Posterior vena cava (tissue), 2 donors: ENCODE results near the gene CCER1. TPM values are rescaled to one million over a fixed set of nuclear protein-coding genes. Genes with fewer than 3 reads are reported as not detected.
A peak's percentile ranks its signal among the peaks of the same experiment; 100 is the strongest.

Source experiments
- DNase-seq: peaks from one replicate; pipeline ENCODE4 v3.0.0-alpha.2; 2020; ENCODE audit warnings: low spot score
- intact Hi-C, 2 donors: fragments of 100-400 bp; cut with DNase I; formaldehyde crosslinking; loops; one replicate each; pipeline versions ENCODE4 v1.14.1 to v1.14.2; 2022 to 2023
- total RNA-seq, 2 donors: library from RNA; stranded (reverse); fragmentation: NEBNext Ultra II Directional; extraction: Animal tissue kit (Norgen Biotek cat#: 25700); gene quantifications; one replicate each; pipeline ENCODE4 v1.2.1, GENCODE V29; 2021
- donor health status: DM: yes; HTN: yes; CAD: no.
- donor health status: DM: yes; HTN: yes; CAD: no.

Gene CCER1
- total RNA-seq, 2 donors from 2014 or later = not detected

DNA sequence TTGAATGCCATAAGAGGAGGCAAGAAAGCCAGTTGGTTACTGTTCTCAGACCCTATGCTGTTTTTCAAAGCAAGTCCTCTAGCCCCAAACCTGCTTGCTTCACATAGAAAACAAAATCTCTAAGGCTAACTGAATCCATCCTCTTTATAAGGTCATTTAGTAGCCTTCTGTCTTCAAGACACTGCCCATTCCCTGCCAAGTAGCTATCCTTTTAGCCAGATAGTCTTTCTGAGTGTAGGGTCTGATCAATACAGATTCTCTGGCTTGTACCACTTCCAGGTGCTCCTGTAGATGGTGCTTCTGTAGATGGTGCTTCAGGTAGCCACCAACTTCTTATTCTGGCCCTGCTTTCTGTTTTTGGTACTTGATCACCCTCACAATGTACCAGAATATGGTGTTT, 15.9 kb upstream of the CCER1 start:
- intact Hi-C loops = loop anchor here (10.0 kb wide), 1 partner anchor 384 kb away; no protein-coding TSS in a partner anchor
- no peak for DNase-seq

DNA sequence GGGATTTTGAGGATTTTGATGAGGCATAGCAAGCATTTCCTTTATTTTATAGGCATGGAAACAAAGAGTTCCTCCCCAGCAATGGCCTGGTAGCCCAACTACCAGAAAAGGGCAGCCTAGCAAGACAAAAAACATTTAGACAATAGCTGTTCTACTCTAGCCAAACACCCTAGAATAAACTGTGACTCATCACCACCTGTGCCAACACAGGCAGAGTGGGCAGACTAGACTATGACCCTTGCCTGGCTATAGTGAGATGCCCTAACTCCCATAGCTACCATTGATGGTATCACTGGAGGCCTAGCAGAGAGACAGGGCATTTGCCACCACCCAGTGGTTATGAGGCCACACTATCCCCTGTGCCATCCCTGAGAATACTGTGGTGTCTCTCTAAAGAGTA, 15.5 kb upstream of the CCER1 start:
- no peak for DNase-seq
- intact Hi-C loops = loop anchor here (10.0 kb wide), 1 partner anchor 384 kb away; no protein-coding TSS in a partner anchor

DNA sequence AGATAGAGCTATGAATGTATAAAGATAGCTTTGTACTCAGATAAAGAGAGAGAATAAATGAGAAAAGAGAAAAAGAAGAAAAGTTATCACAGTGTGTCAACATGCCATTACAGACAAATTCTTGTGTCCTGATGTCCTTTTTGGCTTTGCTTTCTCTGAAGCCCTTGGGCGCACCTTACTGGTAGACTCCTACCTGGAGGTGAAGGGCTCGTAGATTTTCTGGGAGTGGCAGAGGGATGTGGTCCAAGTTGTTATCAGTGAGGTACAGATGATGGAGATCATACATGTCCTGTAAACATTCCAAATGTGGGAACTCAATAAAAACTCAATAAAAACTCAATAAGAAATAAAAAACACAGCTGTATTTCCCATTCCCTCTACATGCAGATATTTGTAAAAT, 14.9 kb upstream of the CCER1 start:
- intact Hi-C loops = loop anchor here (10.0 kb wide), 1 partner anchor 385 kb away; no protein-coding TSS in a partner anchor
- no peak for DNase-seq

GRCh38 chr12:90969346-90969745, 14.4 kb upstream of the CCER1 start:
- no peak for DNase-seq
- intact Hi-C loops = no loop called here

GRCh38 chr12:90965204-90965603, 10.2 kb upstream of the CCER1 start:
- DNase-seq = no peak
- intact Hi-C loops = no loop called here

DNA sequence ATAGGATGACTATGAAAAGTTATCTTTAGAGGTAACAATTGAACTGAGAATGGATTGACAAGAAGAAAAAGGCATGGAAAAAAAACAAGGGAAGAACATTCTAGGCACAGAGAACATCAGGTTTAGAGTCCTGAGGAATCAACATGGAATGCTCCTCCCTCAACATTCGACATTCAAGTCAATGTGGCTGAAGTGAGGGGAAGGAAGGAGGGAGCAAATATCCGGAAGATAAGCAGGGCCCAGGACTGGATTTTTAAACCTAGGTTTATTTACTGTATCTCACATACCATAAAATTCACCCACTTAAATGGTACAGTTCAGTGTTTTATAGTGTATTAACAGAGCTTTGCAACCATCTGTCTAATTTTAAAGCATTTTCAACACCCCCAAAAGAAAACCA, 9.6 kb upstream of the CCER1 start:
- DNase-seq = no peak
- intact Hi-C loops = no loop called here

GRCh38 chr12:90963946-90964345, 9.0 kb upstream of the CCER1 start:
- intact Hi-C loops = no loop called here
- no peak for DNase-seq

GRCh38 chr12:90961154-90961553, 6.2 kb upstream of the CCER1 start:
- no peak for DNase-seq
- intact Hi-C loops = no loop called here

GRCh38 chr12:90959538-90960139, 4.7 kb upstream of the CCER1 start:
- intact Hi-C loops = loop anchor here in 1 of 2 donors (5.0 kb wide), 1 partner anchor 658 kb away; no protein-coding TSS in a partner anchor
- no peak for DNase-seq

- intact Hi-C loops = loop anchor here in 1 of 2 donors (5.0 kb wide), 1 partner anchor 658 kb away; no protein-coding TSS in a partner anchor
Observed at GRCh38 chr12:90959032-90959431, 4.1 kb upstream of the CCER1 start.

GRCh38 chr12:90958347-90958746, 3.4 kb upstream of the CCER1 start:
- DNase-seq = no peak
- intact Hi-C loops = loop anchor here in 1 of 2 donors (5.0 kb wide), 1 partner anchor 659 kb away; no protein-coding TSS in a partner anchor

More at GRCh38 chr12:90959032-90959431, 4.1 kb upstream of the CCER1 start:
- no peak for DNase-seq

DNA sequence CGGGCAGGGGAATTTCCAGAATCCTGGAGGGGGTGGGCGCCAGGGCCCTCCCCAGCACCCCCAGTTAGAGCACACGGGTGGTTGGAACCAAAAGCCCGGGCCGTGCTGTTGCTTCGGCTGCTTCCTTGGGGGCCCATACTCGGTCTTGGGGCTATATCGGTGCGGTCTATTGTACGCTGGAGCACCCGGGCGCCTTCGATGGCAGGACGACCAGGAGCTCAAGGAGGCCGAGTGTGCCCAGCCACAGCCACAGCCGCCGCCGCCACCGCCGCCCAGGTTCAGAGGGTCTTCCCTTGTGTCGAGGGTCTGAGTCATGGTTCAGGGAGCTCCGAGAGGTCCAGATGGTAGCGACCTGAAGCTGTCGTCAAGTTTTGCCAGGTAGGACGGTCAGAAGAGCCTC, 548 bp downstream of the CCER1 start:
- intact Hi-C loops = no loop called here
- DNase-seq = no peak

DNA sequence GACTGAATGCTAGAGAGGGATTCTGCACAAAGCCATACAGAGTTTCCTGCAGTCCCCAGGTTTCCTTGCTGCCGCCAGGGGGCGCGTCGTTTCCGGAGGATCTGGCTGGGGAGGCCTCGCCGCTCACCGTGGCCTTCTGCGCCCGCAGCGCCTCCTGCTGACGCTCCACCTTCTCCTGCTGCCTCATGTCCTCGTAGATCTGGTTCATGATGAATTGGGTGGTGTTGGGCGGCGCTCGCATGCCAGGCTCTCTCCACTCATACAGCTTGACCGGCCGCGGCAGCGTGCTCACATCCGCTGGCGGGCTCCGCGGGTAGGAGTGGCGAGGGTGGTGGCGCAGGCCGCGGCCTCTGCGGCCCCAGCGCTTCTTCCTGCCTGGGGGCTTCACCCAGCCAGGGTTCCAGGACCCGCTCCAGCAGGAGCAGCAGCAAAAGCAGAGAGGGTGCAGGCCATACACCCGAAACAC, 987 bp downstream of the CCER1 start:
- peak; percentile 77 for DNase-seq
- intact Hi-C loops = no loop called here

- intact Hi-C loops = no loop called here
- no peak for DNase-seq
Observed at GRCh38 chr12:90951432-90952105, 3.4 kb downstream of the CCER1 start.

DNA sequence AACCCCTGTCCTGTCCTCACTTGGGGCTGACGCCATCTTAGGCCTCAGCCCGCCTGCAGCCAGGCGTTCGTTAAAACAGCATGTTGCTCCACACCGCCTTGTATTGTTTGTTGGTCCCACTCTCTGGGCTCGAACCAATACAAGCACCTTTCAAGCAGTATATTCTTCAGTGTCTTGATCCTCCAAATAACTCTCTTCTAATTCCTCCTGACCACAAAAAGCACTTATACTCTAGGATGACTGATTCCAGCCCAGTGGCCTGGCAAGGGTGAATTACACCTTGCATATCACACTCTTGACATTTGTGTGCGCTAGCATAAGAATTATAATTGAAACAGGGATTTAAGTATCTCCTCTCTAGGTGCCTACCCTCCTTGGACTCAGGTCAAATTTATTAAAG, 7.1 kb downstream of the CCER1 start:
- intact Hi-C loops = no loop called here
- no peak for DNase-seq

GRCh38 chr12:90945070-90945649, 9.8 kb downstream of the CCER1 start:
- no peak for DNase-seq
- intact Hi-C loops = no loop called here

- intact Hi-C loops = no loop called here
- DNase-seq = no peak
Observed at GRCh38 chr12:90943255-90943654, 11.7 kb downstream of the CCER1 start.

- DNase-seq = no peak
Observed at GRCh38 chr12:90940872-90941499, 14.0 kb downstream of the CCER1 start.

DNA sequence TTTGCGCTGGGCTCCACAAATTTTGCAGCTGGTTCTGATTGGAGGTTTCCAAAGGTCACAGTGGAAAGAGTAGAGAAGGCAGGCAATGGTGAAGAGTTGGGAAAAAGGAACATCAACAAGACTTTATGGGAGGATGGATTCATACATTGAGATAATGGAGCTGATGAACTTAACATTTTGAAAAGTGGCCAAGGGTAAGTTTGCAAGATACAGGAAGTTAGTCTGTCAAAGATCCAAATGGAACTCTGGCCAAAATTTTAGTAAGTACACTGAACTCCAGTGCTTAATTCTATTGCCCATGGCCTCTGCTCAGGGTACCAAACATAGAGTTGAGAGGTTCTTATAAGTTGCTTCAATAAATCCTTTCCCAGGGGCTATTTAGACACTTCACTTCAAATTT, 15.6 kb downstream of the CCER1 start:
- intact Hi-C loops = loop anchor here in 1 of 2 donors (10.0 kb wide), 1 partner anchor 1395 kb away; no protein-coding TSS in a partner anchor
- DNase-seq = no peak

More at GRCh38 chr12:90940872-90941499, 14.0 kb downstream of the CCER1 start:
- intact Hi-C loops = no loop called here

DNA sequence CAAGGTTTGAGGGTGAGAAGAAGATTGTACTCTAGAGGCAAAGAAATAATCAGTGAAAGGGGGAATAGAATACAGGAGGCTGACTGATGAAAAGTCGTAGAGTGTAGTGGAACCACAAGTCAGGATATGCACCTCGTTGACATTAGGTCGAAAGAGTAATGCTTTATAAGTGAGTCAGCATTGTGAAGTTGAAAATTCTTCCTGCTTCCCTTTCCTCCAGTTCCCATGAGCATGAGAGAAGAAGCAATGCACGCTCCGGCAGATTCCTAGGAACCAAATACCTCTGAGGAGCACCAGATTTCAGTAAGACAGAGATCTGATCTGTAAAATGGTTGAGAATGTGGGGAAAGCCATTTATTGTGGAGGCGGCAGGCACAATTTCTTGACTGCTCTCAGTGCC, 16.5 kb downstream of the CCER1 start:
- intact Hi-C loops = loop anchor here in 1 of 2 donors (10.0 kb wide), 1 partner anchor 1394 kb away; no protein-coding TSS in a partner anchor
- DNase-seq = no peak
